Heart left ventricle (tissue), 13 donors: Measurements from ENCODE around the gene JAKMIP1.

Experiments used
- POLR2A ChIP-seq, 2 donors: fragments of 450-650 bp; IDR thresholded peaks; one replicate each; pipeline ENCODE4 v1.6.1; 2017; ENCODE audit warnings: antibody characterized with exemption in 2 of 2, mild to moderate bottlenecking in 2 of 2, moderate library complexity in 2 of 2
- TF ChIP-seq, protein P1 (sequence below), 12 donors: fragments of 200-600 bp; sonication (generic) in 4 of 12; IDR thresholded peaks; one replicate each; pipeline versions ENCODE4 v1.5.0 to v1.8.0; 2018 to 2022; ENCODE audit warnings: antibody characterized with exemption in 12 of 12, mild to moderate bottlenecking in 5 of 12
- donor health status: ischemic (EF 13 %, LVEDD 7.1; RV severe dilation, severe dysfunction).
- donor health status: DM: no; HTN: yes; CAD: no.
- donor health status: DM: no; HTN: no; CAD: no.
- donor health status: ischemic (EF 25% LVEDD 6.9; RV normal size, moderate dysfunction).
- donor health status: ischemic (EF 25% LVEDD 5.7; RV mildly dilated, moderate dysfunction).
- donor health status: ischemic (EF 35%, LVEDD 5.7; RV mildly dilated, moderate dysfunction).
- donor health status: nonischemic (EF 11% LVEDD 7.7; RV severe dilation, severe dysfunction).
- donor health status: DM: yes; HTN: yes; CAD: no.
- donor health status: PGD.
- donor health status: ischemic (EF 29% LVEDD 5.4; RV normal size, mild dysfunction).
- donor health status: nonischemic (EF 23%, LVEDD 6.1; RV moderate dilation, normal function).

- TF ChIP-seq, protein P1, sequence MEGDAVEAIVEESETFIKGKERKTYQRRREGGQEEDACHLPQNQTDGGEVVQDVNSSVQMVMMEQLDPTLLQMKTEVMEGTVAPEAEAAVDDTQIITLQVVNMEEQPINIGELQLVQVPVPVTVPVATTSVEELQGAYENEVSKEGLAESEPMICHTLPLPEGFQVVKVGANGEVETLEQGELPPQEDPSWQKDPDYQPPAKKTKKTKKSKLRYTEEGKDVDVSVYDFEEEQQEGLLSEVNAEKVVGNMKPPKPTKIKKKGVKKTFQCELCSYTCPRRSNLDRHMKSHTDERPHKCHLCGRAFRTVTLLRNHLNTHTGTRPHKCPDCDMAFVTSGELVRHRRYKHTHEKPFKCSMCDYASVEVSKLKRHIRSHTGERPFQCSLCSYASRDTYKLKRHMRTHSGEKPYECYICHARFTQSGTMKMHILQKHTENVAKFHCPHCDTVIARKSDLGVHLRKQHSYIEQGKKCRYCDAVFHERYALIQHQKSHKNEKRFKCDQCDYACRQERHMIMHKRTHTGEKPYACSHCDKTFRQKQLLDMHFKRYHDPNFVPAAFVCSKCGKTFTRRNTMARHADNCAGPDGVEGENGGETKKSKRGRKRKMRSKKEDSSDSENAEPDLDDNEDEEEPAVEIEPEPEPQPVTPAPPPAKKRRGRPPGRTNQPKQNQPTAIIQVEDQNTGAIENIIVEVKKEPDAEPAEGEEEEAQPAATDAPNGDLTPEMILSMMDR (IDR thresholded peaks at IDR 0.05), result no peak
- TF ChIP-seq POLR2A (IDR thresholded peaks at IDR 0.05), result no peak
Observed at GRCh38 chr4:6204098-6204497, 3.7 kb upstream of the JAKMIP1 start.
